ENCODE measurements around the gene C2orf92. TPM values are rescaled to one million over a fixed set of nuclear protein-coding genes. Genes with fewer than 3 reads are reported as not detected.

The C2orf92 gene
- total and polyA plus RNA-seq, 8 donors: 7.6 to 30.9 (median 25.5) TPM

- TF ChIP-seq CTCF (IDR thresholded peaks at IDR 0.05): no peak
- Histone ChIP-seq H3K4me3 (no peak overlapping the region), H3K36me3 (peaks cover 0 to 64% of the 10 kb centered on the region in 2 donors), H3K4me1 (no peaks in the 10 kb centered on the region), H3K27ac (no peak overlapping the region), H3K9me3 (no peaks in the 10 kb centered on the region), H3K27me3 (no peaks in the 10 kb centered on the region)
- no peak for ATAC-seq
- intact Hi-C loops (cut with DNase I): no loop called here
- DNase-seq: no peak
Measured at GRCh38 chr2:97653874-97654273, 15.6 kb upstream of the C2orf92 start.

DNA sequence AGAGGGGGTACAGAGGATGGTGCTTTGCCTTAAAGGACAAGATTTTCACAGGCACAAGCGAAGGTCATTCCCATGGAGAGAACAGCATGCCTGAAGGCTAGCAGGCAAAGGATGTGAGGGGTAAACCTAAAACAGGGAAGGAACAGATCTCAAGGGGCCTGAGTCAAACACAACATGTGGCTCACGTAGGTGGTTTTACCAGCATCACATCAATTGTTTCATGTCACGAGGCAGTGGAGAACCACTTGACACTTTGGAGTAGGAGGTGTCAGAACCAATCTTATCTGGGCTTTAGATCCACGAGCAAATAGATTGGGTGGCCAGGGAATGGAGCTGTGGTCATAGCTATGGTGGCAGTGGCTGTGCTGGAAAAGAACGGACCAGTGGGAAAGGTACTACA is 15.2 kb upstream of the C2orf92 start:
- no peak overlapping the region for H3K27ac ChIP-seq
- DNase-seq (no peak), ATAC-seq (no peak)
- H3K4me1 ChIP-seq: no peaks in the 10 kb centered on the region
- H3K36me3 ChIP-seq: peaks cover 0 to 64% of the 10 kb centered on the region in 2 donors
- TF ChIP-seq CTCF (IDR thresholded peaks at IDR 0.05): no peak
- H3K27me3 ChIP-seq: no peaks in the 10 kb centered on the region
- intact Hi-C loops (cut with DNase I): no loop called here
- no peaks in the 10 kb centered on the region for H3K9me3 ChIP-seq
- H3K4me3 ChIP-seq: no peak overlapping the region

GRCh38 chr2:97654791-97655190 is 14.7 kb upstream of the C2orf92 start:
- peaks cover 0 to 63% of the 10 kb centered on the region in 2 donors for H3K36me3 ChIP-seq

GRCh38 chr2:97656129-97656755 is 13.3 kb upstream of the C2orf92 start:
- ATAC-seq: no peak
- H3K4me3 ChIP-seq: no peak overlapping the region
- H3K36me3 ChIP-seq: peaks cover 0 to 59% of the 10 kb centered on the region in 2 donors
- TF ChIP-seq CTCF (IDR thresholded peaks at IDR 0.05): no peak
- DNase-seq: no peak
- H3K27ac ChIP-seq: no peak overlapping the region
- no peaks in the 10 kb centered on the region for H3K9me3 ChIP-seq
- H3K4me1 ChIP-seq: peaks cover 0 to 8% of the 10 kb centered on the region in 2 donors
- H3K27me3 ChIP-seq: no peaks in the 10 kb centered on the region
- intact Hi-C loops (cut with DNase I): no loop called here

More at GRCh38 chr2:97654791-97655190, 14.7 kb upstream of the C2orf92 start:
- intact Hi-C loops (cut with DNase I): no loop called here
- no peak for TF ChIP-seq CTCF (IDR thresholded peaks at IDR 0.05)
- Histone ChIP-seq H3K4me1 (no peaks in the 10 kb centered on the region), H3K9me3 (no peaks in the 10 kb centered on the region), H3K4me3 (no peak overlapping the region), H3K27ac (no peak overlapping the region), H3K27me3 (no peaks in the 10 kb centered on the region)
- DNase-seq: no peak
- ATAC-seq: no peak

DNA sequence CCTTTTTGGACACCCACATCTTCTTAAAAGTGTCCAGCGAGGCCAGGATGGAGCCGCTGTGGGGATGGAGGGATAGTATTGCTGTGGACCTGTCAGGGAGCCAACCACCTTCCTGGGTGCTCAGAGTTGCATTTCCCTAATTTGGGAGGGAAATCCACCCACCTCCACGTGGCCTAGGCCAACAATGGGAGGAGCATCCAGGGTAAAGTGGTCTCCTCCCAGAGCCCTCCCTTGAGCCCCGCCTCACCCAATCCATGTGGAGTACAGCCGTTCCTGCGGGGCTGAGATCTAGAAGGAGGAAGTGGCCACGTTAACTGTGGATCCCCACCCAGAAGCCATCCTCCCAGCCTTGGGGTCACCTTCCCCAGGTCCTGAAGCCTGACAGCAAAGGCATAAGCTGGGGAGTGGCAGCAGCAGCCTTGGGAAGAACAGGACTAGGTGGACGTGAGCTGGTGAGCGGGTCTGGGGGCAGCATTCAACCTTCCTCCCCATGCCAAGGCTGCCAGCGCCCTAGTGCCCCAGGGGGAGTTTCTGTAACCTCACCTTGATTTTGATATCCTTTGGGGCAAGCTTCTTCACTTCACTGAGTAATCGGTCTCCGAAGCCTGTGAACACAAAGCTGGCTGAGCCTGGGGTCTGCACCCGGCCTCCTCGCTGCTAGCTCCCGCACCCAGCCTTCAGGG is 12.5 kb upstream of the C2orf92 start:
- peaks cover 0 to 16% of the 10 kb centered on the region in 2 donors for H3K4me1 ChIP-seq
- no peaks in the 10 kb centered on the region for H3K27me3 ChIP-seq
- TF ChIP-seq CTCF (IDR thresholded peaks at IDR 0.05): no peak
- no peaks in the 10 kb centered on the region for H3K9me3 ChIP-seq
- ATAC-seq: no peak
- H3K27ac ChIP-seq: no peak overlapping the region
- DNase-seq: no peak
- H3K4me3 ChIP-seq: no peak overlapping the region
- peaks cover 0 to 59% of the 10 kb centered on the region in 2 donors for H3K36me3 ChIP-seq
- intact Hi-C loops (cut with DNase I): no loop called here
